GM12878 (cell line): ENCODE data around the gene LACRT. TPM values are rescaled to one million over a fixed set of nuclear protein-coding genes. Genes with fewer than 3 reads are reported as not detected.

Source experiments
- SIN3A ChIP-seq: IDR thresholded peaks from 2 replicates; pipeline ENCODE4 v1.6.1; 2012; ENCODE audit warnings: low read depth, low read length, improper control_type of control experiment
- TCF12 ChIP-seq: IDR thresholded peaks from 2 replicates; pipeline ENCODE4 v1.6.1; 2011; ENCODE audit warnings: low read depth, mild to moderate bottlenecking, low read length
- polyA plus RNA-seq, 11 experiments: library from polyadenylated mRNA; depleted of rRNA in 4 of 11; unstranded in 6 of 11; stranded (reverse) in 5 of 11; fragments of >200 nt; fragmentation: Nextera tagmentation in 4 of 11; fragmentation: Illumina TruSeq in 1 of 11; extraction: Ambion mirVana in 4 of 11; extraction: Trizol in 1 of 11; gene quantifications; 1 replicate in 1 of 11; 2 replicates in 10 of 11; pipeline versions ENCODE4 v1.2.1 to v1.2.3, GENCODE V29; 2011 to 2016; ENCODE audit warnings: inconsistent platforms in 2 of 11, missing spikeins in 2 of 11, low read depth in 1 of 11
- total RNA-seq, 4 experiments: library from RNA; depleted of rRNA in 3 of 4; stranded (reverse); fragments of >200 nt in 3 of 4; fragmentation: Illumina TruSeq in 1 of 4; extraction: Trizol in 1 of 4; gene quantifications; 2 replicates each; pipeline versions ENCODE4 v1.2.1 to v1.2.3, GENCODE V29; 2013 to 2021
- TF ChIP-seq, protein P1 (sequence below): fragments of 450-650 bp; IDR thresholded peaks from 2 replicates; pipeline ENCODE4 v1.6.1; 2017; ENCODE audit warnings: antibody characterized with exemption, mild to moderate bottlenecking, moderate library complexity
- TF ChIP-seq, protein P2 (sequence below): IDR thresholded peaks from 2 replicates; pipeline ENCODE4 v1.6.1; 2011; ENCODE audit warnings: borderline replicate concordance, low read depth, mild to moderate bottlenecking, moderate library complexity, low read length; ENCODE audit not compliant: insufficient read depth, poor library complexity, severe bottlenecking
- TF ChIP-seq, protein P3 (sequence below): IDR thresholded peaks from 2 replicates; pipeline ENCODE4 v1.6.1; 2012; ENCODE audit warnings: improper control_type of control experiment, low read depth, low read length; ENCODE audit not compliant: insufficient replicate concordance
- TF ChIP-seq, protein P4 (sequence below): fragments of 450-650 bp; IDR thresholded peaks from 2 replicates; pipeline ENCODE4 v1.6.1; 2018; ENCODE audit warnings: borderline replicate concordance, mild to moderate bottlenecking; ENCODE audit not compliant: partially characterized antibody

Gene LACRT
- total and polyA plus RNA-seq, 10 of the 15 experiments (the other 5 are each of a cell fraction or from before 2014, with no cell fraction given), result not detected

DNA sequence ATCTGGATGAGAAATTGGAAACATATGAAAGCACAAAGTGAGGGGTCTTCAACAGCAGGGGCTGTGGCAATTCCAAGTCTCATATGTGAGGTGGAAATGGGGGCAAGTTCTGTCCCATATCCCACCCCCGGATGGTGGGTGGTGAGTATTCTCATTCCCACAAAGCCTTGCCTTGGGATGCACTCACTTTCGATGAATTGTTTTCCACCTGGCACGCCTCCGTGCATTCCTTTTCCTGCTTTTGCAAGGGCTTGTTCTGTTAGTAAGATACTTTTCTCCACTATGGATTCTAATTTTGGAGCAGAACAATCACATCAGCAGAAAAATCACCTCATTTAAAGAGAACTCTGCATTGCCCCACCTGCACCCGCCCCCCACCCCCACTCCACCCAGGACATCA, 3.1 kb downstream of the LACRT start (continued):
- no peak for TF ChIP-seq SIN3A
- TF ChIP-seq, protein P1, sequence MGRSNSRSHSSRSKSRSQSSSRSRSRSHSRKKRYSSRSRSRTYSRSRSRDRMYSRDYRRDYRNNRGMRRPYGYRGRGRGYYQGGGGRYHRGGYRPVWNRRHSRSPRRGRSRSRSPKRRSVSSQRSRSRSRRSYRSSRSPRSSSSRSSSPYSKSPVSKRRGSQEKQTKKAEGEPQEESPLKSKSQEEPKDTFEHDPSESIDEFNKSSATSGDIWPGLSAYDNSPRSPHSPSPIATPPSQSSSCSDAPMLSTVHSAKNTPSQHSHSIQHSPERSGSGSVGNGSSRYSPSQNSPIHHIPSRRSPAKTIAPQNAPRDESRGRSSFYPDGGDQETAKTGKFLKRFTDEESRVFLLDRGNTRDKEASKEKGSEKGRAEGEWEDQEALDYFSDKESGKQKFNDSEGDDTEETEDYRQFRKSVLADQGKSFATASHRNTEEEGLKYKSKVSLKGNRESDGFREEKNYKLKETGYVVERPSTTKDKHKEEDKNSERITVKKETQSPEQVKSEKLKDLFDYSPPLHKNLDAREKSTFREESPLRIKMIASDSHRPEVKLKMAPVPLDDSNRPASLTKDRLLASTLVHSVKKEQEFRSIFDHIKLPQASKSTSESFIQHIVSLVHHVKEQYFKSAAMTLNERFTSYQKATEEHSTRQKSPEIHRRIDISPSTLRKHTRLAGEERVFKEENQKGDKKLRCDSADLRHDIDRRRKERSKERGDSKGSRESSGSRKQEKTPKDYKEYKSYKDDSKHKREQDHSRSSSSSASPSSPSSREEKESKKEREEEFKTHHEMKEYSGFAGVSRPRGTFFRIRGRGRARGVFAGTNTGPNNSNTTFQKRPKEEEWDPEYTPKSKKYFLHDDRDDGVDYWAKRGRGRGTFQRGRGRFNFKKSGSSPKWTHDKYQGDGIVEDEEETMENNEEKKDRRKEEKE, result no peak
- TF ChIP-seq, protein P2, sequence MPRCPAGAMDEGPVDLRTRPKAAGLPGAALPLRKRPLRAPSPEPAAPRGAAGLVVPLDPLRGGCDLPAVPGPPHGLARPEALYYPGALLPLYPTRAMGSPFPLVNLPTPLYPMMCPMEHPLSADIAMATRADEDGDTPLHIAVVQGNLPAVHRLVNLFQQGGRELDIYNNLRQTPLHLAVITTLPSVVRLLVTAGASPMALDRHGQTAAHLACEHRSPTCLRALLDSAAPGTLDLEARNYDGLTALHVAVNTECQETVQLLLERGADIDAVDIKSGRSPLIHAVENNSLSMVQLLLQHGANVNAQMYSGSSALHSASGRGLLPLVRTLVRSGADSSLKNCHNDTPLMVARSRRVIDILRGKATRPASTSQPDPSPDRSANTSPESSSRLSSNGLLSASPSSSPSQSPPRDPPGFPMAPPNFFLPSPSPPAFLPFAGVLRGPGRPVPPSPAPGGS, result no peak
- TF ChIP-seq, protein P3, sequence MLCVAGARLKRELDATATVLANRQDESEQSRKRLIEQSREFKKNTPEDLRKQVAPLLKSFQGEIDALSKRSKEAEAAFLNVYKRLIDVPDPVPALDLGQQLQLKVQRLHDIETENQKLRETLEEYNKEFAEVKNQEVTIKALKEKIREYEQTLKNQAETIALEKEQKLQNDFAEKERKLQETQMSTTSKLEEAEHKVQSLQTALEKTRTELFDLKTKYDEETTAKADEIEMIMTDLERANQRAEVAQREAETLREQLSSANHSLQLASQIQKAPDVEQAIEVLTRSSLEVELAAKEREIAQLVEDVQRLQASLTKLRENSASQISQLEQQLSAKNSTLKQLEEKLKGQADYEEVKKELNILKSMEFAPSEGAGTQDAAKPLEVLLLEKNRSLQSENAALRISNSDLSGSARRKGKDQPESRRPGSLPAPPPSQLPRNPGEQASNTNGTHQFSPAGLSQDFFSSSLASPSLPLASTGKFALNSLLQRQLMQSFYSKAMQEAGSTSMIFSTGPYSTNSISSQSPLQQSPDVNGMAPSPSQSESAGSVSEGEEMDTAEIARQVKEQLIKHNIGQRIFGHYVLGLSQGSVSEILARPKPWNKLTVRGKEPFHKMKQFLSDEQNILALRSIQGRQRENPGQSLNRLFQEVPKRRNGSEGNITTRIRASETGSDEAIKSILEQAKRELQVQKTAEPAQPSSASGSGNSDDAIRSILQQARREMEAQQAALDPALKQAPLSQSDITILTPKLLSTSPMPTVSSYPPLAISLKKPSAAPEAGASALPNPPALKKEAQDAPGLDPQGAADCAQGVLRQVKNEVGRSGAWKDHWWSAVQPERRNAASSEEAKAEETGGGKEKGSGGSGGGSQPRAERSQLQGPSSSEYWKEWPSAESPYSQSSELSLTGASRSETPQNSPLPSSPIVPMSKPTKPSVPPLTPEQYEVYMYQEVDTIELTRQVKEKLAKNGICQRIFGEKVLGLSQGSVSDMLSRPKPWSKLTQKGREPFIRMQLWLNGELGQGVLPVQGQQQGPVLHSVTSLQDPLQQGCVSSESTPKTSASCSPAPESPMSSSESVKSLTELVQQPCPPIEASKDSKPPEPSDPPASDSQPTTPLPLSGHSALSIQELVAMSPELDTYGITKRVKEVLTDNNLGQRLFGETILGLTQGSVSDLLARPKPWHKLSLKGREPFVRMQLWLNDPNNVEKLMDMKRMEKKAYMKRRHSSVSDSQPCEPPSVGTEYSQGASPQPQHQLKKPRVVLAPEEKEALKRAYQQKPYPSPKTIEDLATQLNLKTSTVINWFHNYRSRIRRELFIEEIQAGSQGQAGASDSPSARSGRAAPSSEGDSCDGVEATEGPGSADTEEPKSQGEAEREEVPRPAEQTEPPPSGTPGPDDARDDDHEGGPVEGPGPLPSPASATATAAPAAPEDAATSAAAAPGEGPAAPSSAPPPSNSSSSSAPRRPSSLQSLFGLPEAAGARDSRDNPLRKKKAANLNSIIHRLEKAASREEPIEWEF, result no peak
- TF ChIP-seq, protein P4, sequence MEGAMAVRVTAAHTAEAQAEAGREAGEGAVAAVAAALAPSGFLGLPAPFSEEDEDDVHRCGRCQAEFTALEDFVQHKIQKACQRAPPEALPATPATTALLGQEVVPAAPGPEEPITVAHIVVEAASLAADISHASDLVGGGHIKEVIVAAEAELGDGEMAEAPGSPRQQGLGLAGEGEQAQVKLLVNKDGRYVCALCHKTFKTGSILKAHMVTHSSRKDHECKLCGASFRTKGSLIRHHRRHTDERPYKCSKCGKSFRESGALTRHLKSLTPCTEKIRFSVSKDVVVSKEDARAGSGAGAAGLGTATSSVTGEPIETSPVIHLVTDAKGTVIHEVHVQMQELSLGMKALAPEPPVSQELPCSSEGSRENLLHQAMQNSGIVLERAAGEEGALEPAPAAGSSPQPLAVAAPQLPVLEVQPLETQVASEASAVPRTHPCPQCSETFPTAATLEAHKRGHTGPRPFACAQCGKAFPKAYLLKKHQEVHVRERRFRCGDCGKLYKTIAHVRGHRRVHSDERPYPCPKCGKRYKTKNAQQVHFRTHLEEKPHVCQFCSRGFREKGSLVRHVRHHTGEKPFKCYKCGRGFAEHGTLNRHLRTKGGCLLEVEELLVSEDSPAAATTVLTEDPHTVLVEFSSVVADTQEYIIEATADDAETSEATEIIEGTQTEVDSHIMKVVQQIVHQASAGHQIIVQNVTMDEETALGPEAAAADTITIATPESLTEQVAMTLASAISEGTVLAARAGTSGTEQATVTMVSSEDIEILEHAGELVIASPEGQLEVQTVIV, result no peak
- TF ChIP-seq TCF12, result no peak
